GM23338 (cell line): ENCODE results near the gene GHDC. TPM values are rescaled to one million over a fixed set of nuclear protein-coding genes. Genes with fewer than 3 reads are reported as not detected.
A peak's percentile ranks its signal among the peaks of the same experiment; 100 is the strongest.

Experiments
- ATAC-seq: fragments of 200-7000 bp; cut with Tn5 transposase; 3 replicates; pipeline ENCODE4 v1.9.1; 2020
- DNase-seq: peaks from one replicate; pipeline ENCODE4 v3.0.0-alpha.2; 2015; ENCODE audit warnings: low spot score
- H2AFZ ChIP-seq: fragments of 200-600 bp; sonication (generic); 2 replicates; pipeline ENCODE4 v1.8.0; 2016; ENCODE audit warnings: antibody characterized with exemption, mild to moderate bottlenecking, moderate library complexity
- H3F3A ChIP-seq: fragments of 200-600 bp; sonication (generic); replicated peaks from 2 replicates; pipeline ENCODE4 v1.8.0; 2017; ENCODE audit warnings: antibody characterized with exemption, mixed run types, low read depth
- H3K27ac ChIP-seq: fragments of 200-600 bp; sonication (generic); 2 replicates; pipeline ENCODE4 v1.6.1; 2016; ENCODE audit warnings: low read depth
- H3K27me3 ChIP-seq: fragments of 200-600 bp; sonication (generic); 2 replicates; pipeline ENCODE4 v1.8.0; 2016; ENCODE audit warnings: mild to moderate bottlenecking, mixed run types, moderate library complexity; ENCODE audit not compliant: insufficient read depth
- H3K36me3 ChIP-seq: fragments of 200-600 bp; sonication (generic); 2 replicates; pipeline ENCODE4 v1.8.0; 2016; ENCODE audit warnings: mild to moderate bottlenecking; ENCODE audit not compliant: insufficient read depth
- H3K4me1 ChIP-seq: fragments of 200-600 bp; sonication (generic); 2 replicates; pipeline ENCODE4 v1.8.0; 2016; ENCODE audit warnings: mild to moderate bottlenecking, moderate library complexity; ENCODE audit not compliant: insufficient read depth
- H3K4me2 ChIP-seq: fragments of 200-600 bp; sonication (generic); 2 replicates; pipeline ENCODE4 v1.7.1; 2017; ENCODE audit warnings: mixed run types
- H3K4me3 ChIP-seq: fragments of 200-600 bp; sonication (generic); 2 replicates; pipeline ENCODE4 v1.6.1; 2016; ENCODE audit warnings: mixed run types
- H3K79me2 ChIP-seq: fragments of 200-600 bp; sonication (generic); replicated peaks from 2 replicates; pipeline ENCODE4 v1.8.0; 2017; ENCODE audit warnings: mild to moderate bottlenecking; ENCODE audit not compliant: insufficient read depth
- H3K9me2 ChIP-seq: fragments of 200-600 bp; sonication (generic); 2 replicates; pipeline ENCODE4 v1.8.0; 2017; ENCODE audit not compliant: insufficient read depth
- H4K20me1 ChIP-seq: fragments of 200-600 bp; sonication (generic); replicated peaks from 2 replicates; pipeline ENCODE4 v1.8.0; 2017; ENCODE audit warnings: mild to moderate bottlenecking; ENCODE audit not compliant: insufficient read depth
- H3K27ac Mint-ChIP-seq: 2 replicates; pipeline ENCODE4 v1.8.0; 2020; ENCODE audit warnings: inconsistent platforms, mild to moderate bottlenecking, moderate library complexity, mixed read lengths
- H3K27me3 Mint-ChIP-seq: 3 replicates; pipeline ENCODE4 v1.8.0; 2022; ENCODE audit warnings: low read depth, mild to moderate bottlenecking, moderate library complexity, mixed read lengths, inconsistent platforms; ENCODE audit not compliant: insufficient read depth, poor library complexity
- H3K36me3 Mint-ChIP-seq: 3 replicates; pipeline ENCODE4 v1.8.0; 2021; ENCODE audit warnings: low read depth, mild to moderate bottlenecking, inconsistent platforms, moderate library complexity, mixed read lengths
- H3K4me1 Mint-ChIP-seq: 3 replicates; pipeline ENCODE4 v1.8.0; 2020; ENCODE audit warnings: mild to moderate bottlenecking, inconsistent platforms, mixed read lengths
- H3K4me3 Mint-ChIP-seq: 3 replicates; pipeline ENCODE4 v1.8.0; 2021; ENCODE audit warnings: moderate library complexity, mild to moderate bottlenecking, inconsistent platforms, mixed read lengths
- H3K9me3 Mint-ChIP-seq: 3 replicates; pipeline ENCODE4 v1.8.0; 2020; ENCODE audit warnings: moderate library complexity, mild to moderate bottlenecking, inconsistent platforms, mixed read lengths
- CREB1 ChIP-seq: fragments of 250-450 bp; sonication (Bioruptor Pico); IDR thresholded peaks from 2 replicates; pipeline ENCODE4 v1.5.0; 2020; ENCODE audit warnings: low read depth, mild to moderate bottlenecking, moderate library complexity
- EZH2phosphoT487 ChIP-seq: fragments of 200-600 bp; sonication (generic); IDR thresholded peaks from one replicate; pipeline ENCODE4 v1.8.1; 2018; ENCODE audit warnings: antibody characterized with exemption; ENCODE audit not compliant: unreplicated experiment
- JUNB ChIP-seq: IDR thresholded peaks from one replicate; pipeline ENCODE4 v1.6.1; 2016; ENCODE audit warnings: antibody characterized with exemption; ENCODE audit not compliant: unreplicated experiment
- NANOG ChIP-seq: IDR thresholded peaks from 2 replicates; pipeline ENCODE4 v1.6.1; 2016; ENCODE audit warnings: antibody characterized with exemption, borderline replicate concordance
- POLR2AphosphoS5 ChIP-seq: IDR thresholded peaks from 2 replicates; pipeline ENCODE4 v1.6.1; 2016; ENCODE audit warnings: antibody characterized with exemption, low read depth
- STAT1 ChIP-seq: IDR thresholded peaks from one replicate; pipeline ENCODE4 v1.6.1; 2016; ENCODE audit warnings: antibody characterized with exemption; ENCODE audit not compliant: unreplicated experiment
- ZNF114 ChIP-seq: fragments of 250-450 bp; sonication (Bioruptor Pico); IDR thresholded peaks from 2 replicates; pipeline ENCODE4 v1.5.0; 2020; ENCODE audit warnings: mild to moderate bottlenecking, moderate library complexity
- ZNF331 ChIP-seq: fragments of 250-450 bp; sonication (Bioruptor Pico); IDR thresholded peaks from 2 replicates; pipeline ENCODE4 v1.5.0; 2020; ENCODE audit warnings: low read depth, mild to moderate bottlenecking, moderate library complexity
- polyA plus RNA-seq: library from polyadenylated mRNA; unstranded; fragments of >200 nt; fragmentation: Nextera tagmentation; extraction: Ambion mirVana; gene quantifications from 2 replicates; pipeline ENCODE4 v1.2.1, GENCODE V29; 2016
- total RNA-seq: library from RNA; depleted of rRNA; stranded (reverse); fragments of >200 nt; shearing (Covaris generic); gene quantifications from 2 replicates; pipeline ENCODE4 v1.2.3, GENCODE V29; 2014
- TF ChIP-seq, protein P1 (sequence below), 2 experiments: fragments of 200-600 bp in 1 of 2; sonication (generic) in 1 of 2; conservative IDR thresholded peaks; 2 replicates each; pipeline versions ENCODE4 v1.5.1 to v1.6.1; 2016 to 2017; ENCODE audit warnings: antibody characterized with exemption in 2 of 2, low read depth in 2 of 2, mild to moderate bottlenecking in 2 of 2, moderate library complexity in 1 of 2
- TF ChIP-seq, protein P2 (sequence below): IDR thresholded peaks from 2 replicates; pipeline ENCODE4 v1.6.1; 2016; ENCODE audit warnings: antibody characterized with exemption

GHDC gene
- total and polyA plus RNA-seq, 2 experiments from 2014 or later, result 4.0 to 13.8 TPM

- H3K4me3 ChIP-seq, result peak overlapping the region; percentile 36; the same call in 1 of the 2 replicates
- Mint-ChIP-seq H3K4me1 (peaks cover 14% of the 10 kb centered on the region), H3K4me3 (peak overlapping the region; percentile 70; the same call in 2 of the 3 replicates), H3K36me3 (no peaks in the 10 kb centered on the region), H3K27ac (no peak overlapping the region; the same call in 1 of the 2 replicates), H3K27me3 (peaks cover 10% of the 10 kb centered on the region), H3K9me3 (no peaks in the 10 kb centered on the region)
- ATAC-seq (peak; percentile 19), DNase-seq (peak; percentile 24)
- H3K9me2 ChIP-seq, result no peaks in the 10 kb centered on the region
- peaks cover 5% of the 10 kb centered on the region for H3K4me1 ChIP-seq
- H3K27me3 ChIP-seq, result no peaks in the 10 kb centered on the region
- H4K20me1 ChIP-seq, result no peaks in the 10 kb centered on the region
- TF ChIP-seq POLR2AphosphoS5, result no peak
- TF ChIP-seq, protein P1, sequence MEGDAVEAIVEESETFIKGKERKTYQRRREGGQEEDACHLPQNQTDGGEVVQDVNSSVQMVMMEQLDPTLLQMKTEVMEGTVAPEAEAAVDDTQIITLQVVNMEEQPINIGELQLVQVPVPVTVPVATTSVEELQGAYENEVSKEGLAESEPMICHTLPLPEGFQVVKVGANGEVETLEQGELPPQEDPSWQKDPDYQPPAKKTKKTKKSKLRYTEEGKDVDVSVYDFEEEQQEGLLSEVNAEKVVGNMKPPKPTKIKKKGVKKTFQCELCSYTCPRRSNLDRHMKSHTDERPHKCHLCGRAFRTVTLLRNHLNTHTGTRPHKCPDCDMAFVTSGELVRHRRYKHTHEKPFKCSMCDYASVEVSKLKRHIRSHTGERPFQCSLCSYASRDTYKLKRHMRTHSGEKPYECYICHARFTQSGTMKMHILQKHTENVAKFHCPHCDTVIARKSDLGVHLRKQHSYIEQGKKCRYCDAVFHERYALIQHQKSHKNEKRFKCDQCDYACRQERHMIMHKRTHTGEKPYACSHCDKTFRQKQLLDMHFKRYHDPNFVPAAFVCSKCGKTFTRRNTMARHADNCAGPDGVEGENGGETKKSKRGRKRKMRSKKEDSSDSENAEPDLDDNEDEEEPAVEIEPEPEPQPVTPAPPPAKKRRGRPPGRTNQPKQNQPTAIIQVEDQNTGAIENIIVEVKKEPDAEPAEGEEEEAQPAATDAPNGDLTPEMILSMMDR (conservative IDR thresholded peaks at IDR 0.05; ENCODE audit: low read depth in 2 of 2), result peak in 1 of 2 experiments; percentile 34; a peak in 1 of 4 replicates
- no peaks in the 10 kb centered on the region for H3K36me3 ChIP-seq
- no peak overlapping the region; the same call in 1 of the 2 replicates for H2AFZ ChIP-seq
- no peaks in the 10 kb centered on the region for H3K79me2 ChIP-seq
- no peak overlapping the region for H3K27ac ChIP-seq
- 0 out of 2 replicates have a peak overlapping the region, but pooled peaks have one; percentile 63 for H3K4me2 ChIP-seq
- 0 out of 2 replicates have a peak, but pooled peaks cover 5% of the 10 kb centered on the region for H3F3A ChIP-seq
Measured at GRCh38 chr17:42193216-42193968, 902 bp downstream of the GHDC start.

DNA sequence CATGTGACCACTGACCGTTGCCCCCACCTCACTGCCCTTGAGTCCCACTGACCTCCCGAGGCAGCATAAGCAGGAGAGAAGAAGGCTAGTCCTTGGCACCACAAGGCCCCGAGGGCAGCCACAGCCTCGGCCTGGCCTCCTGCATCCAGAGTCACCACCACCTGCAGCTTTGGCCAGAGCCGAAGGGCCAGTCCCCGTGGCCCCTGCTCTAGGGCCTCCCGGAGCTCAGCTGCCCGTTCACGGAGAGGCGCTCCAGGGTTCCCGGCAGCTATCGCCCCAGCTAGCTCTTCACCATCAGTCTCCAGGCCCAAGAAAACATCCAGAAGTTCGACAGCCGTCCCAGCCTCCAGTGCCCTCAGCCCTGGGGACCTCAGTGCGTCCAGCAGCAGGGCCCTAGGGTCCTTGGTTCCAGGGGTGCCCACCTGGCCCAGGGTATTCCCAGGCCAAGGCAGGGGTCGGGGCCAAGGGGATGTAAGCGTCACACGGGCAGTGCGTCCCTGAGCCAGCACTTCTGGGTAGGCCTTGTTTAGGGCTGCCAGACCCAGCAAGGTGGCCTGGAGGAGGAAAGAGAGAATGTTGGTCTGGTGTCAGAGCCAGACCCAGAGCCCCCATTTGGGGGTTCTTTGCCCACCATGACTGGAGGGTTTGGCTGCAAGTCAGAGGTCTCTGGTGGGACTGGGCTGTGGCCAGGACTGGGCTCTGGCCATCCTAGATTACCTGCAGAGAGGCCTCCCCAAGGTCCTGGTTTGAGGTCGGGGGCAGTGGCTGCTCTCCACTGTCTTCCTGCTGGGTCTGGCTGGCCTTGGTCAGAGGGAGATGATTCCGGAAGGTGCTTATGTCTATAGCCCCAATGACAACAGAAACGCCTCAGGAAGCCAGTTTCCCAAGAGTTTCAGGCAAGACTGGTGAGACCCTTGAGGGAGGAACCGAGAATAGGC is 1.8 kb downstream of the GHDC start:
- Histone ChIP-seq H2AFZ (no peak overlapping the region), H3K79me2 (no peaks in the 10 kb centered on the region)
- no peak for TF ChIP-seq CREB1 (CRISPR knock-in tag)
- no peak for TF ChIP-seq STAT1
- no peak for TF ChIP-seq ZNF331
- no peak for TF ChIP-seq POLR2AphosphoS5
- no peak for TF ChIP-seq JUNB
- no peak for TF ChIP-seq NANOG
- TF ChIP-seq EZH2phosphoT487, result no peak
- TF ChIP-seq ZNF114 (CRISPR knock-in tag), result no peak
- TF ChIP-seq, protein P2, sequence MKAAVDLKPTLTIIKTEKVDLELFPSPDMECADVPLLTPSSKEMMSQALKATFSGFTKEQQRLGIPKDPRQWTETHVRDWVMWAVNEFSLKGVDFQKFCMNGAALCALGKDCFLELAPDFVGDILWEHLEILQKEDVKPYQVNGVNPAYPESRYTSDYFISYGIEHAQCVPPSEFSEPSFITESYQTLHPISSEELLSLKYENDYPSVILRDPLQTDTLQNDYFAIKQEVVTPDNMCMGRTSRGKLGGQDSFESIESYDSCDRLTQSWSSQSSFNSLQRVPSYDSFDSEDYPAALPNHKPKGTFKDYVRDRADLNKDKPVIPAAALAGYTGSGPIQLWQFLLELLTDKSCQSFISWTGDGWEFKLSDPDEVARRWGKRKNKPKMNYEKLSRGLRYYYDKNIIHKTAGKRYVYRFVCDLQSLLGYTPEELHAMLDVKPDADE, result no peak

More for the DNA sequence above, 1.8 kb downstream of the GHDC start:
- Mint-ChIP-seq H3K27me3 (peaks cover 12% of the 10 kb centered on the region), H3K27ac (no peak overlapping the region), H3K9me3 (no peaks in the 10 kb centered on the region), H3K36me3 (no peaks in the 10 kb centered on the region), H3K4me3 (no peak overlapping the region), H3K4me1 (peaks cover 14% of the 10 kb centered on the region)
- H3K4me2 ChIP-seq, result no peak overlapping the region
- no peak for DNase-seq
- no peaks in the 10 kb centered on the region for H4K20me1 ChIP-seq
- no peaks in the 10 kb centered on the region for H3K9me2 ChIP-seq
- no peak overlapping the region for H3K4me3 ChIP-seq
- H3K4me1 ChIP-seq, result peaks cover 5% of the 10 kb centered on the region
- no peak for ATAC-seq
- no peaks in the 10 kb centered on the region for H3K36me3 ChIP-seq
- H3K27ac ChIP-seq, result no peak overlapping the region
- 0 out of 2 replicates have a peak, but pooled peaks cover 4% of the 10 kb centered on the region for H3F3A ChIP-seq
- no peaks in the 10 kb centered on the region for H3K27me3 ChIP-seq
